Keratinocyte (primary cell): ENCODE results near the gene MICAL1.

Source experiments
- EZH2 ChIP-seq: IDR thresholded peaks from one replicate; pipeline ENCODE4 v1.6.1; 2012; ENCODE audit warnings: inconsistent platforms, mild to moderate bottlenecking, low read length, moderate library complexity
- TF ChIP-seq, protein P1 (sequence below), 3 experiments: IDR thresholded peaks in 1 of 3; conservative IDR thresholded peaks in 1 of 3; optimal IDR thresholded peaks in 1 of 3; 2 replicates in 2 of 3; 3 replicates in 1 of 3; pipeline versions ENCODE3 to v1.5.1; 2011; ENCODE audit warnings: low read length in 3 of 3, mild to moderate bottlenecking in 3 of 3, moderate library complexity in 2 of 3, control low read depth in 1 of 3, inconsistent platforms in 1 of 3; ENCODE audit not compliant: insufficient read depth in 2 of 3; ENCODE audit errors: extremely low read depth in 1 of 3

DNA sequence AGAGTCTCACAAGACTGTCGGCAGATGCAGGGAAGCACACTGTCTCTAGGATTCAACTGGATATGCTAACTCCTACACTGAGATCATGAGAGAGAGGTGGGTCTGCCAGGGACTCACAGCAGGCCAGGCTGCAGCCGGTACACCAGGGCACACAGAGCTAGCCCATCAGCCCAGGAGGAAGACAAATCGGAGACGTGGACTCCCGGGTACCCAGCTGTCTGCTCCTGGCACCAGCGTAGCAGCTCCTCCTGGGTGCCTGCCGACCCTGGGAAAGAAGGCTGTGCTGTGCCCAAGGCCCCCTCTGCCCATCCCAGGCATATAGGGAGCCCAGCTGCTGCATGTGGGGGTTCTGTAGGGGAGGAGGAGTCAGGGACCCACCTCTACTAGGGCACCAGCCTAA, 7.0 kb downstream of the MICAL1 start:
- TF ChIP-seq, protein P1, sequence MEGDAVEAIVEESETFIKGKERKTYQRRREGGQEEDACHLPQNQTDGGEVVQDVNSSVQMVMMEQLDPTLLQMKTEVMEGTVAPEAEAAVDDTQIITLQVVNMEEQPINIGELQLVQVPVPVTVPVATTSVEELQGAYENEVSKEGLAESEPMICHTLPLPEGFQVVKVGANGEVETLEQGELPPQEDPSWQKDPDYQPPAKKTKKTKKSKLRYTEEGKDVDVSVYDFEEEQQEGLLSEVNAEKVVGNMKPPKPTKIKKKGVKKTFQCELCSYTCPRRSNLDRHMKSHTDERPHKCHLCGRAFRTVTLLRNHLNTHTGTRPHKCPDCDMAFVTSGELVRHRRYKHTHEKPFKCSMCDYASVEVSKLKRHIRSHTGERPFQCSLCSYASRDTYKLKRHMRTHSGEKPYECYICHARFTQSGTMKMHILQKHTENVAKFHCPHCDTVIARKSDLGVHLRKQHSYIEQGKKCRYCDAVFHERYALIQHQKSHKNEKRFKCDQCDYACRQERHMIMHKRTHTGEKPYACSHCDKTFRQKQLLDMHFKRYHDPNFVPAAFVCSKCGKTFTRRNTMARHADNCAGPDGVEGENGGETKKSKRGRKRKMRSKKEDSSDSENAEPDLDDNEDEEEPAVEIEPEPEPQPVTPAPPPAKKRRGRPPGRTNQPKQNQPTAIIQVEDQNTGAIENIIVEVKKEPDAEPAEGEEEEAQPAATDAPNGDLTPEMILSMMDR (optimal IDR thresholded peaks at IDR 0.05 in 1 of 3, IDR thresholded peaks at IDR 0.05 in 1 of 3, conservative IDR thresholded peaks at IDR 0.05 in 1 of 3; ENCODE audit: extremely low read depth in 1 of 3, insufficient read depth in 2 of 3, low read length in 3 of 3): no peak
- no peak for TF ChIP-seq EZH2
